ENCODE data around the gene AP5S1.
"Not testable (repeated sequence)": the region's sequence is repeated elsewhere in the genome, so short reads cannot be mapped to it uniquely, and the experiment has no call there.

DNA sequence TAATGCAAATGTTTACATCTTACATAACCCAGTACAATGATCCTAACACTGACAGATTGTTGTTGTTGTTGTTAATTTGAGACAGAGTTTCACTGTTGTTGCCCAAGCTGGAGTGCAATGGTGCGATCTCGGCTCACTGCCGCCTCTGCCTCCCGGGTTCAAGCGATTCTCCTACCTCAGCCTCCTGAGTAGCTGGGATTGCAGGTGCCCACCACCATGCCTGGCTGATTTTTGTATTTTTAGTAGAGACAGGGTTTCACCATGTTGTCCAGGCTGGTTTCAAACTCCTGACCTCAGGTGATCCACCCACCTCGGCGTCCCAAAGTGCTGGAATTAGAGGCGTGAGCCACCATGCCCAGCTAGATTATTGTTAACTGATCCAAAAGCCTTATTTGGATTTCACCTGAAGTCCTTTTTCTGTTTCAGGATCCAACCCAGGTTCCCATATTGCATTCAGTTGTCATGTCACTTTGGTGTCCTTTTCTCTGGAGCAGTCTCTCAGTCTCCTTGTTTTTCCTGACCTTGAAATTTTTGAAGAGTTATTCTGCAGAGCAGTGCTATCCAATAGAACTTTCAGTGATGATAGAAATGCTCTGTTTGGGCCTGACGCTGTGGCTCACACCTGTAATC lies 23.8 kb downstream of the AP5S1 start:
- TF ChIP-seq, protein P1, sequence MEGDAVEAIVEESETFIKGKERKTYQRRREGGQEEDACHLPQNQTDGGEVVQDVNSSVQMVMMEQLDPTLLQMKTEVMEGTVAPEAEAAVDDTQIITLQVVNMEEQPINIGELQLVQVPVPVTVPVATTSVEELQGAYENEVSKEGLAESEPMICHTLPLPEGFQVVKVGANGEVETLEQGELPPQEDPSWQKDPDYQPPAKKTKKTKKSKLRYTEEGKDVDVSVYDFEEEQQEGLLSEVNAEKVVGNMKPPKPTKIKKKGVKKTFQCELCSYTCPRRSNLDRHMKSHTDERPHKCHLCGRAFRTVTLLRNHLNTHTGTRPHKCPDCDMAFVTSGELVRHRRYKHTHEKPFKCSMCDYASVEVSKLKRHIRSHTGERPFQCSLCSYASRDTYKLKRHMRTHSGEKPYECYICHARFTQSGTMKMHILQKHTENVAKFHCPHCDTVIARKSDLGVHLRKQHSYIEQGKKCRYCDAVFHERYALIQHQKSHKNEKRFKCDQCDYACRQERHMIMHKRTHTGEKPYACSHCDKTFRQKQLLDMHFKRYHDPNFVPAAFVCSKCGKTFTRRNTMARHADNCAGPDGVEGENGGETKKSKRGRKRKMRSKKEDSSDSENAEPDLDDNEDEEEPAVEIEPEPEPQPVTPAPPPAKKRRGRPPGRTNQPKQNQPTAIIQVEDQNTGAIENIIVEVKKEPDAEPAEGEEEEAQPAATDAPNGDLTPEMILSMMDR (IDR thresholded peaks at IDR 0.05): not testable (repeated sequence)
- TF ChIP-seq POLR2A (IDR thresholded peaks at IDR 0.05): not testable (repeated sequence)
